SK-N-SH (cell line): ENCODE measurements around the gene KIF3B. TPM values are rescaled to one million over a fixed set of nuclear protein-coding genes. Genes with fewer than 3 reads are reported as not detected.
"Not testable (repeated sequence)": the region's sequence is repeated elsewhere in the genome, so short reads cannot be mapped to it uniquely, and the experiment has no call there.

Source experiments
- CTCF ChIA-PET: fragments of 300-600, 350-600 bp; formaldehyde crosslinking; extraction: SDS; loops from one replicate; lab custom pipeline; 2021; lab: Yijun Ruan, JAX
- POLR2A ChIA-PET: fragments of 350-600 bp; sonication (Branson Sonifier 250); formaldehyde crosslinking; extraction: SDS; loops from one replicate; lab custom pipeline; 2020; ENCODE audit warnings: antibody characterized with exemption, inconsistent platforms; lab: Yijun Ruan, JAX
- DNase-seq: peaks from one replicate; pipeline ENCODE4 v3.0.0; 2012
- H2AFZ ChIP-seq: fragments of 200-600 bp; sonication (generic); 2 replicates; pipeline ENCODE4 v1.8.1; 2016; ENCODE audit warnings: antibody characterized with exemption, mild to moderate bottlenecking, low read depth
- H3F3A ChIP-seq: fragments of 200-600 bp; sonication (generic); replicated peaks from 2 replicates; pipeline ENCODE3; 2016; ENCODE audit warnings: antibody characterized with exemption, mild to moderate bottlenecking; ENCODE audit not compliant: insufficient read depth
- H3K27ac ChIP-seq, 2 experiments: fragments of 200-500 bp in 1 of 2; fragments of 200-600 bp in 1 of 2; sonication (Bioruptor generic) in 1 of 2; sonication (generic), shearing (Covaris generic) in 1 of 2; 2 replicates each; pipeline versions ENCODE4 v1.5.1 to v1.6.1; 2014 to 2016; ENCODE audit warnings: low read depth in 2 of 2, inconsistent platforms in 1 of 2, low read length in 1 of 2, mild to moderate bottlenecking in 1 of 2, mixed read lengths in 1 of 2
- H3K27me3 ChIP-seq: fragments of 200-600 bp; sonication (generic), shearing (Covaris generic); 2 replicates; pipeline ENCODE4 v1.6.1; 2016; ENCODE audit warnings: mixed run types; ENCODE audit not compliant: insufficient read depth
- H3K36me3 ChIP-seq, 2 experiments: fragments of 200-500 bp in 1 of 2; fragments of 200-600 bp in 1 of 2; sonication (Bioruptor generic) in 1 of 2; sonication (generic) in 1 of 2; replicated peaks in 1 of 2; 2 replicates each; pipeline versions ENCODE3 to v1.5.1; 2014 to 2016; ENCODE audit warnings: low read length in 1 of 2, mild to moderate bottlenecking in 1 of 2; ENCODE audit not compliant: insufficient read depth in 2 of 2, control insufficient read depth in 1 of 2
- H3K4me1 ChIP-seq, 2 experiments: fragments of 200-500 bp in 1 of 2; fragments of 200-600 bp in 1 of 2; sonication (Bioruptor generic) in 1 of 2; sonication (generic), shearing (Covaris generic) in 1 of 2; 2 replicates each; pipeline versions ENCODE4 v1.5.1 to v1.6.1; 2014 to 2016; ENCODE audit warnings: low read depth in 1 of 2, low read length in 1 of 2, mixed run types in 1 of 2; ENCODE audit not compliant: insufficient read depth in 2 of 2, control insufficient read depth in 1 of 2
- H3K4me2 ChIP-seq: fragments of 200-600 bp; sonication (generic), shearing (Covaris generic); 2 replicates; pipeline ENCODE4 v1.6.1; 2017; ENCODE audit warnings: mixed run types
- H3K4me3 ChIP-seq, 2 experiments: fragments of 200-500 bp in 1 of 2; fragments of 200-600 bp in 1 of 2; sonication (Bioruptor generic) in 1 of 2; sonication (generic), shearing (Covaris generic) in 1 of 2; 2 replicates each; pipeline versions ENCODE4 v1.5.1 to v1.8.1; 2014 to 2016; ENCODE audit warnings: low read depth in 2 of 2, inconsistent platforms in 1 of 2, low read length in 1 of 2, mild to moderate bottlenecking in 1 of 2, mixed read lengths in 1 of 2, moderate library complexity in 1 of 2
- H3K79me2 ChIP-seq: fragments of 200-600 bp; sonication (generic); 2 replicates; pipeline ENCODE4 v1.8.1; 2017; ENCODE audit warnings: mild to moderate bottlenecking; ENCODE audit not compliant: insufficient read depth
- H3K9ac ChIP-seq: fragments of 200-600 bp; sonication (generic); 2 replicates; pipeline ENCODE4 v1.6.1; 2017; ENCODE audit warnings: mixed run types
- H3K9me2 ChIP-seq: fragments of 200-600 bp; sonication (generic); 2 replicates; pipeline ENCODE4 v1.6.1; 2017; ENCODE audit warnings: mixed run types
- H3K9me3 ChIP-seq: fragments of 200-600 bp; sonication (generic); 2 replicates; pipeline ENCODE4 v1.6.1; 2017; ENCODE audit warnings: mixed run types, mild to moderate bottlenecking, moderate library complexity
- H4K20me1 ChIP-seq: fragments of 200-600 bp; sonication (generic); 2 replicates; pipeline ENCODE4 v1.6.1; 2017; ENCODE audit warnings: mild to moderate bottlenecking, mixed run types; ENCODE audit not compliant: insufficient read depth
- CHD2 ChIP-seq: fragments of 150-350 bp; IDR thresholded peaks from 2 replicates; pipeline ENCODE4 v1.6.1; 2018; ENCODE audit warnings: low read length; ENCODE audit not compliant: partially characterized antibody
- CTCF ChIP-seq: fragments of 200-600 bp; sonication (generic); IDR thresholded peaks from 2 replicates; pipeline ENCODE4 v1.6.1; 2017; ENCODE audit warnings: antibody characterized with exemption, mild to moderate bottlenecking, moderate library complexity
- ELF1 ChIP-seq: IDR thresholded peaks from 2 replicates; pipeline ENCODE4 v1.4.0; 2012
- FOXJ3 ChIP-seq: sonication (generic); formaldehyde crosslinking; IDR thresholded peaks from 2 replicates; pipeline ENCODE4 v1.5.1; 2020; ENCODE audit warnings: mild to moderate bottlenecking, missing genetic modification reagents
- FOXM1 ChIP-seq: IDR thresholded peaks from 2 replicates; pipeline ENCODE4 v1.4.0; 2012; ENCODE audit warnings: low read depth, mild to moderate bottlenecking
- NFIC ChIP-seq: IDR thresholded peaks from 2 replicates; pipeline ENCODE4 v1.4.0; 2012; ENCODE audit warnings: borderline replicate concordance
- POLR2AphosphoS5 ChIP-seq: IDR thresholded peaks from 2 replicates; pipeline ENCODE4 v1.6.1; 2012; ENCODE audit warnings: low read depth, low read length
- RXRA ChIP-seq: IDR thresholded peaks from 2 replicates; pipeline ENCODE4 v1.4.0; 2012; ENCODE audit warnings: low read depth, mild to moderate bottlenecking, borderline replicate concordance
- TAF1 ChIP-seq: IDR thresholded peaks from 2 replicates; pipeline ENCODE4 v1.6.1; 2012; ENCODE audit warnings: low read depth, mild to moderate bottlenecking, low read length, moderate library complexity, borderline replicate concordance
- YY1 ChIP-seq: IDR thresholded peaks from 2 replicates; pipeline ENCODE4 v1.4.0; 2012; ENCODE audit warnings: low read depth, mild to moderate bottlenecking
- WGBS: methylation state at CpG from one replicate; pipeline ENCODE4 v1.1.6; 2017; ENCODE audit warnings: low lambda C conversion rate; 5-methylcytosine and 5-hydroxymethylcytosine counted together
- polyA plus RNA-seq, 3 experiments: library from polyadenylated mRNA; depleted of rRNA; stranded (reverse); fragments of >200 nt; gene quantifications; 2 replicates each; pipeline ENCODE4 v1.2.3, GENCODE V29; 2012
- TF ChIP-seq, protein P1 (sequence below): IDR thresholded peaks from 2 replicates; pipeline ENCODE4 v1.4.0; 2012; ENCODE audit warnings: low read depth, borderline replicate concordance

KIF3B gene
- polyA plus RNA-seq, 1 of the 3 experiments (the other 2 are of a cell fraction): 18.6 TPM

GRCh38 chr20:32244959-32245358 is 32.5 kb upstream of the KIF3B start (continued):
- TF ChIP-seq, protein P1, sequence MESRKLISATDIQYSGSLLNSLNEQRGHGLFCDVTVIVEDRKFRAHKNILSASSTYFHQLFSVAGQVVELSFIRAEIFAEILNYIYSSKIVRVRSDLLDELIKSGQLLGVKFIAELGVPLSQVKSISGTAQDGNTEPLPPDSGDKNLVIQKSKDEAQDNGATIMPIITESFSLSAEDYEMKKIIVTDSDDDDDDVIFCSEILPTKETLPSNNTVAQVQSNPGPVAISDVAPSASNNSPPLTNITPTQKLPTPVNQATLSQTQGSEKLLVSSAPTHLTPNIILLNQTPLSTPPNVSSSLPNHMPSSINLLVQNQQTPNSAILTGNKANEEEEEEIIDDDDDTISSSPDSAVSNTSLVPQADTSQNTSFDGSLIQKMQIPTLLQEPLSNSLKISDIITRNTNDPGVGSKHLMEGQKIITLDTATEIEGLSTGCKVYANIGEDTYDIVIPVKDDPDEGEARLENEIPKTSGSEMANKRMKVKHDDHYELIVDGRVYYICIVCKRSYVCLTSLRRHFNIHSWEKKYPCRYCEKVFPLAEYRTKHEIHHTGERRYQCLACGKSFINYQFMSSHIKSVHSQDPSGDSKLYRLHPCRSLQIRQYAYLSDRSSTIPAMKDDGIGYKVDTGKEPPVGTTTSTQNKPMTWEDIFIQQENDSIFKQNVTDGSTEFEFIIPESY: no peak
- TF ChIP-seq CHD2: no peak
- no peak for TF ChIP-seq POLR2AphosphoS5
- TF ChIP-seq RXRA: no peak
- TF ChIP-seq ELF1: no peak
- TF ChIP-seq CTCF: no peak
- no peak for TF ChIP-seq TAF1

GRCh38 chr20:32246208-32246607 is 31.2 kb upstream of the KIF3B start:
- H4K20me1 ChIP-seq, H3F3A ChIP-seq, H3K4me3 ChIP-seq, POLR2A ChIA-PET, H2AFZ ChIP-seq, H3K79me2 ChIP-seq, H3K4me2 ChIP-seq, H3K27me3 ChIP-seq, H3K9me3 ChIP-seq, H3K9ac ChIP-seq, DNase-seq, H3K4me1 ChIP-seq, H3K27ac ChIP-seq, H3K36me3 ChIP-seq, H3K9me2 ChIP-seq, CTCF ChIA-PET: not testable (repeated sequence)
- 94% methylated on average over 5 of the region's 5 CpGs for WGBS

DNA sequence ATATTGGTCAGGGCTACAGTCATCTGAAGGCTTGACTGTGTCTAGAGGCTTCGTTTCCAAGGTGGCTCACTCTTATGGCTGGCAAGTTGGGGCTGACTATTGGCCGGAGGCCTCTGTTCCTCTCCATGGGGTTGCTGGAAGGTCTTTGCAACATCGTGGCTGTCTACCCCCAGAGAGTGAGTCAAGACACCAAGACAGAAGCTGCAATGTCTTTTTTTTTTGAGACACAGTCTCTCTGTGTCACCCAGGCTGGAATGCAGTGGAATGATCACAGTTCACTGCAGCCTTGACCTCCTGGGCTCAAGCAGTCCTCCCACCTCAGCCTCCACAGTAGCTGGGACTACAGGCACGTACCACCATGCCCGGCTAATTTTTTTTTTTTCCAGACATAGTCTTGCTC is 29.4 kb upstream of the KIF3B start:
- H3K4me1 ChIP-seq: no peaks in the 10 kb centered on the region
- no peak for DNase-seq
- no peaks in the 10 kb centered on the region for H3F3A ChIP-seq
- no peak overlapping the region for H2AFZ ChIP-seq
- no peak overlapping the region for H3K27ac ChIP-seq
- TF ChIP-seq FOXM1: no peak
- no peak for TF ChIP-seq TAF1
- no peak for TF ChIP-seq FOXJ3 (CRISPR knock-in tag)
- no peak for TF ChIP-seq NFIC
- no peak for TF ChIP-seq YY1
- no peak for TF ChIP-seq CHD2
- H3K36me3 ChIP-seq: no peaks in the 10 kb centered on the region
- no peak overlapping the region for H3K9ac ChIP-seq
- no peaks in the 10 kb centered on the region for H3K9me3 ChIP-seq
- H3K4me2 ChIP-seq: no peak overlapping the region
- ChIA-PET CTCF (no interaction called here), POLR2A (no interaction called here)
- H4K20me1 ChIP-seq: no peaks in the 10 kb centered on the region
- 89% methylated on average over 3 of the region's 5 CpGs for WGBS
- no peak overlapping the region for H3K4me3 ChIP-seq
- H3K79me2 ChIP-seq: no peaks in the 10 kb centered on the region
- H3K27me3 ChIP-seq: no peaks in the 10 kb centered on the region
- no peaks in the 10 kb centered on the region for H3K9me2 ChIP-seq
